GM19468 (cell line): ENCODE results near the gene SPEM2.
"Not testable (repeated sequence)": the region's sequence is repeated elsewhere in the genome, so short reads cannot be mapped to it uniquely, and the experiment has no call there.

ENCODE experiments used
- ATAC-seq: cut with Tn5 transposase; IDR thresholded peaks from one replicate; pipeline ENCODE4 v1.9.1; 2021; ENCODE audit warnings: mild to moderate bottlenecking, moderate library complexity, moderate number of reproducible peaks; ENCODE audit not compliant: unreplicated experiment; ENCODE audit errors: extremely low read depth

The SPEM2 gene

DNA sequence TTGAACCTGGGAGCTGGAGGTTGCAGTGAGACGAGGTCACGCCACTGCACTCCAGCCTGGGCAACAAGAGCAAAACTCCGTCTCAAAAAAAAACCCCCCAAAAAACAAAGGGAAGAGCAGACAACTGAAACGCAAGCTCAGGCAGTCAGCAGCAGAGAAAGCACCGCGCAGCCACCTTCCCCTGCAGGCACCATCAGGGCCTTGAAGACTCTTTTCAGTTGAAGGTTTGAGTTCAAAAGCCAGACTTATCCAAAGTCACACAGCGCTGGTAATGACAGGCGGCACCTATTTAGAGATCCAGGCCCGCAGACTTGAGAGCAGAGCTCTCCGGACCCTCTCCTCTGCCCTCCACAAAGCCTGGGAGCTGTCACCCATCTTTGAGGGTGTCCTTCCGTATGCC is 42.9 kb downstream of the SPEM2 start:
- no peak for ATAC-seq

DNA sequence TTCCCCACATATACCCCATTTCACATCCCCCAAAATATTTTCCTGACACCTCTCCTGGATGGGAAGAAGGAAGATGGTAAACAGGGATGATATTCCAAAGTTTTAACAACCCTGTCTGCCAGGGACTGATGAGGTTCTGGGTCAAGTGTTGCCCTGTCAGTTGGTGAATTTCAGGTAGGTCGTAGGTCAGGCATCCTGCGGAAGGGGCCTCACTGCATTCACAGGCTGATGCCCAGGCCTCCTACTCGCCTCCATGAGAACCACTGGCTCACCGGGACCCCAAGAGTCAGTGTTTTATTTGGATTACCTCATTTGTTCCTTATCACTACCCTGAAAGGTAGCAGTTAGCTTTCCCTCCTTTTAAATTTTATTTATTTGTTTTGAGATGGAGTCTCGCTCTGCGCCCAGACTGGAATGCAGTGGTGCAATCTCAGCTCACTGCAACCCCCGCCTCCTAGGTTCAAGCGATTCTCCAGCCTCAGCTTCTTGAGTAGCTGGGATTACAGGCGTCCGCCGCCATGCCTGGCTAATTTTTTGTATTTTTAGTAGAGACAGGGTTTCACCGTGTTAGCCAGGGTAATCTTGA is 43.5 kb downstream of the SPEM2 start:
- ATAC-seq = no peak

DNA sequence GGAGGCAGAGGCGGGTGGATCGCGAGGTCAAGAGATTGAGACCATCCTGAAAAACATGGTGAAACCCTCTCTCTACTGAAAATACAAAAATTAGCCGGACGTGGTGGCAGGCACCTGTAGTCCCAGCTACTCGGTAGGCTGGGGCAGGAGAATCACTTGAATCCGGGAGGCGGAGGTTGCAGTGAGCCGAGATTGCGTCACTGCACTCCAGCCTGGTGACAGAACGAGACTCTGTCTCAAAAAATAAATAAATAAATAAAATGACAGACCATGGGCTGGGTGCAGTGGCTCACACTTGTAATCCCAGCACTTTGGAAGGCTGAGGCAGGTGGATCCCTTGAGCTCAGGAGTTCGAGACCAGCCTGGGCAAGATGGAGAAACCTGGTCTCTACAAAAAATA is 44.4 kb downstream of the SPEM2 start:
- not testable (repeated sequence) for ATAC-seq

DNA sequence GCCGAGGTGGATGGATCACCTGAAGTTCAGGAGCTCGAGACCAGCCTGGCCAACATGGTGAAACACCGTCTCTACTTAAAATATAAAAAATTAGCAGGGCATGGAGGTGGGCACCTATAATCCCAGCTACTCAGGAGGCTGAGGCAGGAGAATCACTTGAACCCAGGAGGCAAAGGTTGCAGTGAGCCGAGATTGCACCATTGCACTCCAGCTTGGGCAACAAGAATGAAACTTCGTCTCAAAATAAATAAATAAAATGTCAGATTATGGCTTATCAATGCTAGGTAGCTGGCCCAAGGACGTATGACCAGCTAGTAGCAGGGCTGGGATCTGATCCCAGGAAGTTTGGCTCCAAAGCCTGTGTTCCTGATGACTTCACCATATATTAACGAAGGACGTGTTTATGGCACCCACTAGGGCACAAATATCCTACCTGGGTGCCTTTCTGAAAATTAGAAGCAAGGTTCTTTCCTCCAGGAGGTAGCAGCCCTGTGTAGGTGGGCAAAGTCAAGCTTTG is 45.1 kb downstream of the SPEM2 start:
- not testable (repeated sequence) for ATAC-seq

DNA sequence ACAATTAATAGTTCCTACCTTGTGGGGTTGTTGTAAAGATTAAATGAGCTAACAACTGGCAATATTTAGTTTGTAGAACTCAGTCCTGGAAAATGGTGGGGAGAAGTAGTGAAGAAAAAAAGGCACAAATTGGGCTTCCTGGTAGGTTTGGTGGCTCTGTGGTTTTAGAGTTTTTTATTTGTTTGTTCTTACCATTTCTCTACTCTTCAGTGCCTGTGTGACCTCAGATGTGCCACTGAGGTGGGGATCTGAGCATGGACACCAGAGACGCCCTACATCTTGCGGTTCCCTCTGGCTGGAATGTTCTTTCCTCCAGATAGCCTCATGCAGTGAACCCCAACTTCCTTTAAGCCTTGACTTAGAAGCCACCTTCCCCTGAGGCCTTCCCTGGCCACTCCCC is 46.3 kb downstream of the SPEM2 start:
- no peak for ATAC-seq

DNA sequence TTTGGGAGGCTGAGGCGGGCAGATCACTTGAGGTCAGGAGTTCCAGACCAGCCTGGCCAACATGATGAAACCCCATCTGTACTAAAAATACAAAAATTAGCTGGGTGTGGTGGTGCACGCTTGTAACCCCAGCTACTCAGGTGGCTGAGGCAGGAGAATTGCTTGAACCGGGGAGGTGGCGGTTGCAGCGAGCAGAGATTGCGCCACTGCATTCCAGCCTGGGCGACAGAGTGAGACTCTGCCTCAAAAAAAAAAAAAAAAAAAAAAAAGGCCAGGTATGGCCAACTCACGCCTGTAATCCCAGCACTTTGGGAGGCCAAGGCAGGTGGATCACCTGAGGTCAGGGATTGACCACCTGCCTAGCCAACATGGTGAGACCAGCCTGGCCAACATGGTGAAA is 49.4 kb downstream of the SPEM2 start:
- ATAC-seq = not testable (repeated sequence)

DNA sequence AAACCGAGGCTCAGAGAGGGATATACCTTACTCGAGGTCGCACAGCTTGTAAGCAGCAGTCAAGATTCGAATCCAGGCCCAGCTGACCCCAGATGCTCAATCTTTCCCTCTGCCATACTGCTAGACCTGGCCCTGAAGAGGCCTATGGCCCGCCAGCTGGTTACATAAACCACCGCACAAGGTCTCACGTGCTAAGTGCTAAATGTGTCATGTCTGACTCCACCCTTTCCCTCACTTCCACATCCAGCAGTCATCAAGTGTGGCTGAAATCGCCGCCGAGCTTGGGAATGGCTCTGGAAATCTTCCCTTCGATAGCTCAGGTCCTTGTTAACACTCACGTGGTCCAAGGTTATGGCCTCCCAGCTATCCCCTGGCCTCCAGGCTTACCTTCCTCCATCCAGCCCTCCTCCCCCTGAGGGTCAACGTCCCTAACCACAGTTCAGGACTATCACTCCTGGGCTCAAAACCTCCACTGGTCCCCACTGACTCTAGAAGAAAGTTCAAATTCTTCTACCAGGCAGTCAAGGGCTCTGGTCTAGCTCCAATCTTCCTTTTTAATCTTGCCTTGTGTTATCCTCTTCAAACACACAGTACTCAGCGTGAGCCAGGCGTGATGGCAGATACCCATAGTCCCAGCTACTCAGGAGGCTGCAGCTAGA is 50.5 kb downstream of the SPEM2 start:
- no peak for ATAC-seq

DNA sequence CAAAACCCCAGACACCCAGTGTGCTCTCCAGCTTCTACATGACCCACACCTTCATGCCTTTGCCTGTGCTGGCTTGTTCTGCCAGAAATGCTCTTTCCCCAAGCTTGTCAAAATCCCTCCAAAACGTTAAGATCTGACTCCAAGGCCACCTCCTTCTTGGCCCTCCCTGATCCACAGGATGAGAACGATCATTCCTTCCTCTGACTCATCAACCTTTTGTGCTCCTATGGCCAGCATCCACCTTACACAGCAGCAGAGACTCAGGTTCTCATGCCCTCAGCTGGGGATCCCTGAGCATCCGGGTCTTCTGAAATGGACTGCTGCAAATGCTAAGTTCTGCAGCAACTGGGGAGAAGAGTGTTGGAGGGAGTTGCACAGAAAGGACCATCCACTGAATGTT is 51.1 kb downstream of the SPEM2 start:
- ATAC-seq = no peak

DNA sequence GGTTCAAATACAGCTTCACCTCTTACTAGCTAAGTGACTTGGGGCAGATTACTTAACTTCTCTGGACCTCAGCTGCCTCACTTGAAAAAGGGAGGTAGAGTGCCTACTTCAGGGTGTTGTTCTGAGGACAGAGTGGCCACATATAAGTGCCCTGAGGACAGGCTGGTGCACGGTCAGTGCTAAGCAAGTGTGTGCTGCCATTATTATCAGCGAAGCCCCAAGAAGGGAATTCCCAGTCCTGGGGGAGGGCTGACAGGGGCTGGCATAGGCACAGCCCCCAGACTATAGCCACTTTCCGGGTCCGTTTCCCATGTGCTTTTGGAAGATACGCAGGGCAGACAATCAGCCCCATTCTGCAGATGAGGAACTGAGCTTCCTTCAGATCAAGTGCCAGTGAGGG is 51.5 kb downstream of the SPEM2 start:
- no peak for ATAC-seq
